GM11168 (cell line): ENCODE results near the gene PACRG.

ENCODE experiments used
- in situ Hi-C: fragments of 300-500 bp; cut with MboI; formaldehyde crosslinking; loops from one replicate; pipeline ENCODE4 v1.12.0; 2022; ENCODE audit warnings: low sequenced_read_pairs; ENCODE audit not compliant: unreplicated experiment

Gene PACRG

DNA sequence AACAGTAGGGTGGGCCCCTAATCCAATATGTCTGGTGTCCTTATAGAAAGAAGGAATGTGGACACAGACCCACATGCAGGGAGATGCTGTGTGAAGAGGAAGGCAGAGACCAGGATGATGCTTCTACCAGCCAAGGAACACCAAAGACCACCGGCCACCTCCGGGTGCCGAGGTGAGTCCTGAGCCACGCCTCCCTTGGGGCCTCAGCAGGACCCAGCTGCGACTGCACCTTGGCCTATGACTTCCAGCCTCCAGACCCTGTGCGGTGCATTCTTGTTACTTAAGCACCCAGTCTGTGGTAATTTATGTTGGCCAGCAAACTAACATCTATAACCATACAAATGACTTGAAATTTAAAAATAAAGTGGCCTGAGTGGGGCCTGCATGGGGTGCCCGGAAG is 607.3 kb downstream of the PACRG start:
- in situ Hi-C loops: no loop called here

GRCh38 chr6:163335671-163336545 is 608.1 kb downstream of the PACRG start:
- in situ Hi-C loops: no loop called here

DNA sequence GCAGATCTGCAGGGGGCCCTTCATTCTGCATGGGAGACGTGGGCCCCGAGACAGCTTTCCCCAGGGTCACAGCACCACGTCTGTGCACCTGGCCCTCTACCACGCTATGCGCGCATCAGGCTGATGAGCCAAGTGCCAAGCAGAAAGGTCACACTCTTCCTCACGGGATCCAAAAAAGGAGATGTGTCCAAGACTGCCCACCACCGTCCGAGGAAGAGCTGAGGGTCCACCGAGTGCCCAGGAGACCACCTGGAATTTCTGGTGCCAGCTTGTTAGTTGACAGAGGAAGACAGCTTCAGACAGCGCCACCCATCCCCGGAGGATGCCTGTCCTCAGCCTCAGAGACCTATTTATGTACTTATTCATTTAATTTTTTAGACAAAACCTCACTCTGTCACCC is 609.2 kb downstream of the PACRG start:
- in situ Hi-C loops: no loop called here

GRCh38 chr6:163337958-163338357 is 610.2 kb downstream of the PACRG start:
- in situ Hi-C loops: no loop called here

GRCh38 chr6:163338671-163339405 is 611.1 kb downstream of the PACRG start:
- in situ Hi-C loops: no loop called here

DNA sequence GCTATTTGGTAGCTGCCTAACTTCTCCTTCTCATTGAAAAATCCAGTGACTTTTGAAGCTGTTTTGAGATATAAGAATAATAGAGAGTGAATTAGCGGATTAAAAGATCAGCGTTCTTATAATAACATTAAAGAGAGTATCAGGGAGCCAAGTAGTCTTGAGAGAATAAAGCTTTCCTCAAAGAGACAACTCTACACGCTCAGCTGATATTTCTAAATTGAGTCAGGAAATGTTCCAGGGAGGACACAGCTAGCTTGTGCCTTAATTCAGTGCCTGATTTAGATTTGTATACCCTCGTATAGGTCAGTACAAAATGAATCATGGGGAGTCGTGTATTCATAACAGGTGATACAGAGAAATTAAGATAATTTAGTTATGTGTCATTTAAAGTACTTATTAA is 611.7 kb downstream of the PACRG start:
- in situ Hi-C loops: no loop called here

- in situ Hi-C loops: no loop called here
Measured at GRCh38 chr6:163340201-163340887, 612.6 kb downstream of the PACRG start.

GRCh38 chr6:163341224-163342061 is 613.7 kb downstream of the PACRG start:
- in situ Hi-C loops: no loop called here

- in situ Hi-C loops: no loop called here
Measured at GRCh38 chr6:163342571-163343539, 615.1 kb downstream of the PACRG start.

GRCh38 chr6:163343609-163344008 is 615.8 kb downstream of the PACRG start:
- in situ Hi-C loops: no loop called here

DNA sequence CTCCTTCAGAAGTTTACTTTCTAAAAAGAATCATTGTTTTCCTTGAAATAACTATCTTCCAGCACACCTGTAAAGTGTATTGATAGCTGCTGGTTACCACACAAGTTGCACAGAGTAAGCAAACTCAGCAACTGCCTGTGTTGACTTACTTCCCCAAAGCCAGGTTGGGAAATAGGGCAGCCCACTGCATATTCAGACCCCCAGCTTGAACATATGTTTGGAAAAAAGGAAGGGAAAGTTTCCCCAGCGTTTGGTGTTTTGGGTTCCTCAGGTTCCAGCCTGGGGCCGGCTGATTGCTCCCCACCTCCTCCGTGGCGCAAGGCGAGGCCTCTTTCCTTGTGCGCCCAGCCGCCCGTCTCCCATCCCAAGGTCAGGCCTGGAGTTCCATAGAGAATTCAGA is 616.6 kb downstream of the PACRG start:
- in situ Hi-C loops: no loop called here

DNA sequence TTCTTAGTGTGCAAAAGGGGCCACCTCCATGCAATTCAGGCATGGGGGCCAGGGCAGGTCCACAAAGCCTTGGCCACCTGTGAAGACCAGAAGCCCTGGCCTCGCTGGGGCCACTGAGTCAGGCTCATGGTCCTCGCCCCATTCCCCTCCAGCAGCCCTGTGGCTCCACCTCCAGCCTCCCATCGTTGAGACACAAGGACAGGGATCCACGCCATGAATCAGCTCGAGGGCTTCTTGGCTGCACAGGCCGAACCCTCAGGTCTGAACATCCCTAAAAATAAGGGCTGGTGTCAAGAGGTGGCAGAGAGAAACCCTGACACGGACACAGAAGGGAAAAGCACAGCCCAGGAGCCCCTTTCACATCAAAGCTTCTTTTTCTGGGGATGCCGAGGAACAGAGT is 618.2 kb downstream of the PACRG start:
- in situ Hi-C loops: no loop called here

GRCh38 chr6:163346497-163346961 is 618.8 kb downstream of the PACRG start:
- in situ Hi-C loops: no loop called here

DNA sequence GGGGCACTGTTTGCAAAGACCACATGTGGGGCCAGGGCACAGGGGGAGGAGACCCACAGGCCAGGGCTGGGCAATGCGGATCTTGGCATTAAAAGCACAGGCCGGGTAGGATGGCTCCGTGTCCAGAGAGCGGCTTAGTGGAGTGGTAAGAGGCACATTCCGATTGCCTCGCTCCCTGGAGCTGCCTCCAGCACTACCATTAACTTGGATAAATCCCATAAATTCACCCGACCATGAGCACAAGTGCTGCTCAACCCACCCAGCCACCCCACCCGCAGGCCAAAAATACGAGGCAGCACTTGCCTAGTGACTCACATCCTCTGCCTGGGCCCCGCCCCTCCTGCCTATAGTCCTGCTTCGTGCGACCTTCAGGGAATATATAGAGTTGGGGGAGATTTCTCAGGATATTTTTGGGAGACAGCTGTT is 619.3 kb downstream of the PACRG start:
- in situ Hi-C loops: no loop called here

DNA sequence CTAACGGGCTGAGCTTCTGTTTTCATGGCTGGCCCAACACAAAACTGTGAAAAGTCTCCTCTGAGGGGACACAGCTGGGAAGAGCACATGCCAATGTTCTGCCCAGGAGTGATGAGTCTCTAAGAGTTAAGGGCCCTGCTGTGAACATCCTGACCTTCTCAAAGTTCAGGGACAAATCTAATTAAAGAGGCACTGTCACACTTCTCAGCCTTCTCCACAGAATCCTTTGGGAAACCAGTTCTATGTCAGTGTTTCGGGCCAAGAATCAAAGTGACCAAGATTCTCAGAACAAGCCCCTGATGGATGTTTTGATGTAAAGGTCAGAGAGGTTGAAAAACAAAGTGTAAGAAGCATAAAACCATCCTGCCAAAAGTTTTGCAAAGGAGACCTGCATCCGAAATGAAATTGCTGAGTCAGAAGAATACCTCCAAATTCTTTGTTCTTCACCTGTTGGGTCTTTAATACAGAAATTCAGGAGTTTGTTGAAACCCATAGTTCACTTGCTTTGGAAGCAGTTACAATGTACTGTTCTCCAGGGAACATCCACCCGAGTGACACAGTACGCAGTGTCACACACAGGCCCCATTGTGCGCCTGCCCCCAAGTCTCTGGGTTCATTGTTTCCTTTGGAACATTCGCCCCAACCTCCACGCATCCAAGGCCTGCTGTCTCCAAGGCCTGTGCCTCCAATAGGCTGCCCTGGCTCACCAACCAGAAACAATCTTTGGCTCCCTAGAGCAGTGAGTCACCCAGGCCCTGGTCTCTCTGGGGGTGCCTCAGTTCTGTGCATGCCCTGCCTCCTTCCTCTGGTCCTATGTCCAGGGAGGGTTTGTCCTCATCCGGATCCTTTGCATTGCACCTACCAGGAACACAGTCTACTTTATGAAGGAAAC is 621.3 kb downstream of the PACRG start:
- in situ Hi-C loops: no loop called here

DNA sequence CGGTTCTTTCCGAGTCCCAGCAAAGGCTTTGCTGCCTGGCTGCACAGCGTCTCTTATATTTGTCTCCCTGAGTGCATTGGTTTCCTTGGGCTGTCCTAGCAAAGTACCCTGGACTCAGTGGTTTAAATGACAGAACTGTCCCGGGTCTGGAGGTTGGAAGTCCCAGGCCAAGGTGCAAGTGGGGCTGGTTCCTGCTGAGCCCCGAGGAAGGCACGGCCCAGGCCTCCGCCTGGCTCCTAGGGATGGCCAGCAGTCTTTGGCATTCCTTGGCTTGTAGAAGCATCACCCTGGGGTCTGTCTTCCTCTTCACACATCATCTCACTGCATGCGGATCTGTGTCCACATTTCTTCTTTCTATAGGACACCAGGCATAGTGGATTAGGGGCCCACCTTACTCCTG is 621.9 kb downstream of the PACRG start:
- in situ Hi-C loops: no loop called here

GRCh38 chr6:163351013-163351412 is 623.2 kb downstream of the PACRG start:
- in situ Hi-C loops: no loop called here
